ENCODE results near the gene MPRIP. TPM values are rescaled to one million over a fixed set of nuclear protein-coding genes. Genes with fewer than 3 reads are reported as not detected.
A peak's percentile ranks its signal among the peaks of the same experiment; 100 is the strongest.

Gene MPRIP
- total RNA-seq, 2 donors from 2014 or later: 204 to 207 TPM

DNA sequence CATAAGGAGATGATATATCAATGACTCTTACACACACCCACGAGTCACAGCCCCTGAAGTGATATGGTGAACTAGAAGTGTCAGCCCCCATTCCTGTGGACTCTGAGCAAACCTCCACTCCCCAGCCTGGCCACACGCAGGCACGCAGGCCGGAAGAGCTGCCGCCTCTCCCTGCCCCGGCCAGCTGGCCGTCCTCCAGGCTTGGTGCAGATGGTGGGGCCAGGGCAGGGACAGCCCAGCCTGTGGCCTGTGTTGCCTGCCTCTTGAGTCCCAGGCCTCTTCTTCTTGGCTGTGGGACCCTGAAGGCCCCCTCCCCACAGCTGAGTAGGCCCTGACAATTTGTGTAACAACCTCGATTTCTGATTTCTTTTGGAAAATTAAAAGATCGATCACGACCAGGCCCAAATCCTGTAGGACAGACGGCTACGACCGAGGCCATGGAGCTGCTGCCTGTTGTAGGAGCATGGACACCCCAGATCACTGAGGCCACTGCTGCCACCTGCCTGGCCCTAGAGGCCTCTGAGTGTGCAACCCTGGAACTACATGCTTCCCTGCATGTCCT is 10.0 kb upstream of the MPRIP start:
- Mint-ChIP-seq H3K9me3 (no peaks in the 10 kb centered on the region), H3K36me3 (ENCODE audit: low read depth) (no peaks in the 10 kb centered on the region), H3K27me3 (no peaks in the 10 kb centered on the region), H3K4me3 (no peak overlapping the region), H3K4me1 (no peaks in the 10 kb centered on the region), H3K27ac (no peak overlapping the region)
- no peak for ATAC-seq (replicated peaks)

DNA sequence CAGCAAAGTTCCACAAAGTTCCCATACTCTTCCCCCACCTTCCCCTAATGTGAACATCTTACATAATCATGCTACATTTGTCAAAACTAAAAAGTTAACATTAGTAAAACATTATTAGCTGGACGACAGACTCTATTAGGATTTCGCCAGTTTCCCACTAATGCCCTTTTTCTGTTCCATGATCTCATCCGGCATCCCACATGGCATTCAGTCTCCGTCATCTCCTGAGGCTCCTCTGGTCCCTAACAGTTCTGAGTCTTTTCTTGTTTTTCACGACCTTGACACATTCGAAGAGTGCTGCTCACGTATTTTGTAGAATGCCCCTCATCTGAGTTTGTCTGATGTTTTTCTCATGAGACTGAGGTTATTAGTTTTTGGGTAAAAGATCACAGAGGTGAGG is 8.8 kb upstream of the MPRIP start:
- no peak for ATAC-seq (replicated peaks)
- no peaks in the 10 kb centered on the region for H3K9me3 Mint-ChIP-seq
- no peak overlapping the region for H3K4me3 Mint-ChIP-seq
- H3K36me3 Mint-ChIP-seq (ENCODE audit: low read depth): no peaks in the 10 kb centered on the region
- H3K27ac Mint-ChIP-seq: no peak overlapping the region
- no peaks in the 10 kb centered on the region for H3K4me1 Mint-ChIP-seq
- H3K27me3 Mint-ChIP-seq: no peaks in the 10 kb centered on the region

DNA sequence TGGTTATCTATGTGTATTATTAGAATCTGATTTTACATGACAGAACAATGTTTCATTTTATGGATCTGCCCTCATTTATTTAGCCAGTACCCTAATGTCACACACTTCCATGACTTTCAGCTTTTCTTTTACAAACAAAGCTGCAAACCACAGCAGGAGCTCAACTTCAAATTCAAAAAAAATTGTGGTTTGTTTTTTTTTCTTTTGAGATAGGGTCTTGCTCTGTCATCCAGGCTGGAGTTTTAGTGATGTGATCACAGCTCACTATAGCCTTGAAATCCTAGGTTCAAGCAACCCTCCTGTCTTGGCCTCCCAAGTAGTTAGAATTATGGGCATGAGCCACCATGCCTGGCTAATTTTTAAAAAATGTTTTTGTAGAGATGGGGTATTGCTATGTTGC is 8.2 kb upstream of the MPRIP start:
- Mint-ChIP-seq H3K27me3 (no peaks in the 10 kb centered on the region), H3K4me1 (no peaks in the 10 kb centered on the region), H3K9me3 (no peaks in the 10 kb centered on the region), H3K27ac (no peak overlapping the region), H3K4me3 (no peak overlapping the region), H3K36me3 (ENCODE audit: low read depth) (no peaks in the 10 kb centered on the region)
- no peak for ATAC-seq (replicated peaks)

DNA sequence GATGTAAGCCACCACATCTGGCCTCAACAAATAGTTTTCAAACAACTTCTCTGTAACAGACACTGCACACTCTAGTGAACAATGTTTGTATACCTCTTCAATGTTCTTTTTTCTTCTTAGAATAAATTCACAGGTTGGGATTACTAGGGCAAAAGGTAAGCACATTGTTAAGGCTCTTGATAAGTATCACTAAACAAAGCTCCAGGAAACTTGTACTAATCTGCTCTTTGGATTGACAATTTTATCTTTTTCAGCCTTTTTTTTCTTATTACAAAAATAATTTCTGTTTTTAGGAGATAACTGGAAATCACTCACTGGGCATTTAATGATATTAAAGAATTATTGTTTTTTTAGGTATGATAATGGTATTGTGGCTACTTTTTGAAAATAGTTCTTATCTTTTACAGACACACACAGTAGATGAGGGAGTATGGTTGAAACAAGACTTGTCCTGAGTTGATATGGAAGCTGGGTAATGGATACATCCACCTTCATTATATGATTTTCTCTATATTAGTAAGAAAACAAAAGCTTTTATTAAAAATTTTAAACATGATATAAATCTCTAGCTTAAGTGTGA is 7.7 kb upstream of the MPRIP start:
- H3K4me1 Mint-ChIP-seq: no peaks in the 10 kb centered on the region
- H3K27me3 Mint-ChIP-seq: no peaks in the 10 kb centered on the region
- H3K27ac Mint-ChIP-seq: no peak overlapping the region
- ATAC-seq (replicated peaks): no peak
- H3K9me3 Mint-ChIP-seq: no peaks in the 10 kb centered on the region
- no peak overlapping the region for H3K4me3 Mint-ChIP-seq
- H3K36me3 Mint-ChIP-seq (ENCODE audit: low read depth): no peaks in the 10 kb centered on the region

DNA sequence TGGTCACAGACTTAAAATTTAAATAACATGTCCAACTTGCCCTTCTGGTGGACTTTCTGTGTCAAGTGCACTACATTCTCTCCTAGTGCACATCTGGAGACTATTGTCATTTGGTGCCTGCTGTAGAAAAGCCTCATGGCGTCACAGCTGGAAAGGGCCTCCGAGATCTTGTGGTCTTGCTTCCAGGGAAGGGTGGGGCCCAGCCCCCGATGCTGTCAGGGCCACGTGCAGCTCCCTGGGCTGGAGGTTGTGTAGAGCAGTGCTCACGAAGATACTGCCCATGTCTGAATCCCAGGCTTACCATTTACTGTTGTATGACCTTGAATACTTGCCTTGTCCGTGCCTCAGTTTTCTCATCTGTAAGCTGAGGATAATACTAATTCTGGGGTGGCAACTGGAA is 6.8 kb upstream of the MPRIP start:
- no peaks in the 10 kb centered on the region for H3K4me1 Mint-ChIP-seq
- H3K27ac Mint-ChIP-seq: no peak overlapping the region
- no peaks in the 10 kb centered on the region for H3K27me3 Mint-ChIP-seq

DNA sequence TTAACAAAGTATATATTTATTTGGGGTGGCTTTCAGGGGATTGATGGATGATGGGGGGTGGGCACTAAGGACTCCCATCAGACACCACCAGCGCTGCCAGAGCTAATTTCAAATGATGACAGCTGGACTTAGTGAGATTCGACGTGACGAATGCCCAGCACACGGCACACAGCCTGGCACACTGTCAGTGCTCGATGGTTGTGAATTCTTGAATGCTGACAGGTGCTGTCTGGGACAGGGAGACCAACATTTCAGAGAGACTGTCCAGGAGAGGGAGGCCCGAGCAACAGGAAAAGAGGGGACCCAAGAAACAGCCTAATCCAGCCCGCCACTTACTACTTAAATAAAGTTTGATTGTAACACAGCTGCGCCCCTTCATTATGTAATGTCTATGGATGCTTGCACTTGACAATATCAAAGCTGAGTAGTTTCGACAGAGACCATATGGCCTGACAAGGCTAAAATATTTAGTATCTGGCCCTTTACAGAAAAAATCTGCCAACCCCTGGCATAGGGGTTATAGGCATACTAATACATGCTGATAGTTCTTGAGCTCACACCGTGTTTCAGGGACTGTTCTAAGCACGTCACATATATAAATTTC is 6.2 kb upstream of the MPRIP start:
- Mint-ChIP-seq H3K4me1 (peaks cover under 1% of the 10 kb centered on the region), H3K9me3 (no peaks in the 10 kb centered on the region), H3K27me3 (no peaks in the 10 kb centered on the region), H3K36me3 (ENCODE audit: low read depth) (no peaks in the 10 kb centered on the region), H3K27ac (no peak overlapping the region), H3K4me3 (no peak overlapping the region)
- ATAC-seq (replicated peaks): no peak

More for the DNA sequence above, 6.8 kb upstream of the MPRIP start:
- Mint-ChIP-seq H3K9me3 (no peaks in the 10 kb centered on the region), H3K36me3 (ENCODE audit: low read depth) (no peaks in the 10 kb centered on the region), H3K4me3 (no peak overlapping the region)
- no peak for ATAC-seq (replicated peaks)

DNA sequence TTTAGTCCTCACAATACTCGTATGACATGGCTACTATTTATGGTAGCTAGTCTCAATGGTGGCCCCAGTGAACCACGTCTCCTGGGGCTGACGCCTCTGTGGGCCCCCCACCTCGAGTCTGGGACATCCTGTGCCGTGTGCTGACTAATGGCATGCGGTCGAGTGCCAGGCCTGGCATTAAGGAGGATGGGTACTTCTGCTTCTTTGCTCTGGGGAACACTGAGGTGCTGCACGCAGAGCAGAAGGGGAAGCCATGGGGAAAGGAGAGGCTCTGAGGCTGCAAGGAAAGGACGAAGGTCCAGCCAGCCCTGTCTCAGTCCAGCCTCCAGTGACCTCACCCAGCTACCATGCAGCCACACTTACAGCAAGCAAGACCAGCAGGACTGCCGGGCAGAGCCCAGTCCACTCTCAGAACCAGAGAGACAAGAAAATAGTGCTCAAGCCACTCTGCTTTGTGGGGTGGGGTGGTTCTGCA is 5.7 kb upstream of the MPRIP start:
- no peak overlapping the region for H3K4me3 Mint-ChIP-seq
- H3K4me1 Mint-ChIP-seq: peaks cover 6% of the 10 kb centered on the region

DNA sequence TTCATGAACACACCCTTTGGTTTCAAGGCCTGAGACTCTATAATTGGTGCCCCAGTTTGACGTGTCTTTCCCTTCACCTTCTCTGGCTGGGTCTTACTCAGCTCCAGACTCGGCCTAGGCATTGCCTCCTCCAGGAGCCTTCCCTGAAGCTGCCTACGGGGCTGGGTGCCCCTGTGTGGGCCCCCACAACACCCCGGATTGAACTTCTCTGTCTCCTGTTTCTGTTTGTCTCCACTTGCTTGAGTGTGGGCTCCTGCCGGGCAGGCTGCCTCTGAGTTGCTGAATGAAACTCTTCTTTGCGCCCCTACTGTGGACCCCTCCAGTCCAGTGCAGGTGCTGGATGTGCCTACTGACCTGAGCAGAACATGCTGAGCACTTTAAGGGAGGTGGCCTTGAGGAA is 2.3 kb upstream of the MPRIP start:
- peaks cover 21% of the 10 kb centered on the region for H3K4me1 Mint-ChIP-seq
- H3K4me3 Mint-ChIP-seq: no peak overlapping the region
- H3K9me3 Mint-ChIP-seq: no peaks in the 10 kb centered on the region
- ATAC-seq (replicated peaks): no peak
- peak overlapping the region; percentile 32 for H3K27ac Mint-ChIP-seq
- peaks cover 7% of the 10 kb centered on the region for H3K36me3 Mint-ChIP-seq (ENCODE audit: low read depth)
- no peaks in the 10 kb centered on the region for H3K27me3 Mint-ChIP-seq

More for the DNA sequence above, 5.7 kb upstream of the MPRIP start:
- no peaks in the 10 kb centered on the region for H3K9me3 Mint-ChIP-seq
- no peak for ATAC-seq (replicated peaks)
- no peaks in the 10 kb centered on the region for H3K36me3 Mint-ChIP-seq (ENCODE audit: low read depth)
- no peaks in the 10 kb centered on the region for H3K27me3 Mint-ChIP-seq
- no peak overlapping the region for H3K27ac Mint-ChIP-seq

DNA sequence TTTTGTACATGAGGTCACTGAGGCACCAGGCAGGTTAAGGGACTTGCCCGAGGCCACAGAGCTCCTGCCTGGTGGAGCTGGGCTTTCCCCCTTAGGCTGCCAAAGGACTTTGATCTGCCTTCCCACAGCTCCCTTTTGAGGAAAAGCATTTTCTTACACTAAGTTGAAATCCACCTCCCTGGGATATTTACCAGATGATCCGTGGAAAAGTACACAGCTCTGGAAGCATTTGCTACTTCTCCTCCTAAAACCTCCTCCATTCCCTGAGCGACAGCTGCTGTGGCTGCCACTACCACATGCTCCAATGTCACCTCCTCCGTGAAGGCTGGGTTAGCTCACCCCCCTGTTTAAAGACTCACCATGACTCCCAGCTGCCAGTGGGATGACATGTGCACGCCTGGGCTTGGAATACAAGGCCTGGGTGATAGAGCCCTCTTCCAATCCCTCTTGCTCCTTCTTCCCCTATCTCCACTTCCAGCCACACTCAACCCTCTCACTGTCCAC is 1.2 kb upstream of the MPRIP start:
- H3K36me3 Mint-ChIP-seq (ENCODE audit: low read depth): peaks cover 7% of the 10 kb centered on the region
- peak overlapping the region; percentile 69 for H3K4me3 Mint-ChIP-seq
- H3K27ac Mint-ChIP-seq: peak overlapping the region; percentile 4
- H3K27me3 Mint-ChIP-seq: no peaks in the 10 kb centered on the region
- ATAC-seq (replicated peaks): no peak
- peaks cover 29% of the 10 kb centered on the region for H3K4me1 Mint-ChIP-seq
- no peaks in the 10 kb centered on the region for H3K9me3 Mint-ChIP-seq

DNA sequence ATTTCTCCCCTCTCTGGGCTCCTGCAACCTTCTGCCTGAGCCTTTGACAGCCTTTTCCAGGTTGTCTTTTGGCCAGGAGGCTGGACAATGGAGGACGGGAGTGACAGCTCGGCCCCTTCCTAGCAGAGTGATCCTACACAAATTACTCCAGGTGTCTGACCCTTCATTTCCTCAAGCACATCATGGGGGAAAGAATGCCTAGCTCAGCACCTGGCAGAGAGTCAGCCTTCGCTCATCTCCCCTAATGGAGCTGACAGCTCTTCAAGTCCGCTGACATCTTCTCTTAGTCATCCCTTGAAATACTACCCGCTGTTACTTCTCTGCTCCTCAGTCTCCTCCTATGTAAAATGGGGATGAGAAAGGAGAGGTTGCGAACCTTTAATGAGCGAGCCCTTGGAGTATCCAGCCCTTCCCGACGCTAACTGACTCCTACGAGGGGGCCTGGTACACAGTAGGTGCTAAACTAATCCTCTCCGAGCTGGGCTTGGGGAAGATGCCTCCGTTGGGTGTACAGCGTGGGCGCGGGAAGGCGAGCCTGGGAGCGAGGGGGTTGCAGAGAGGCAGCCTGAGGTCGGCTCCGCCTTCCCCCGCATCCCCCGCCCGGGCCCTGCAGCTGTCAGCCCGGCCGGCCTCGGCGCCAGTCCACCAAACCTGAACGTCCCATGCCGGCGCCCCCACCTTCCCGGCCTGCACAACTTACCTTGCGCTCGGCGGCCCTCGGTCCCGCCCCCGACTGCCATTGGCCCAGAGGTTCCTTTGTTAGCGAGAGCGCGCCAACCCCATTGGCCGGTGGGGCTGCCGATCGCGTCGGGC is 480 bp upstream of the MPRIP start:
- peak overlapping the region; percentile 4 for H3K27ac Mint-ChIP-seq

DNA sequence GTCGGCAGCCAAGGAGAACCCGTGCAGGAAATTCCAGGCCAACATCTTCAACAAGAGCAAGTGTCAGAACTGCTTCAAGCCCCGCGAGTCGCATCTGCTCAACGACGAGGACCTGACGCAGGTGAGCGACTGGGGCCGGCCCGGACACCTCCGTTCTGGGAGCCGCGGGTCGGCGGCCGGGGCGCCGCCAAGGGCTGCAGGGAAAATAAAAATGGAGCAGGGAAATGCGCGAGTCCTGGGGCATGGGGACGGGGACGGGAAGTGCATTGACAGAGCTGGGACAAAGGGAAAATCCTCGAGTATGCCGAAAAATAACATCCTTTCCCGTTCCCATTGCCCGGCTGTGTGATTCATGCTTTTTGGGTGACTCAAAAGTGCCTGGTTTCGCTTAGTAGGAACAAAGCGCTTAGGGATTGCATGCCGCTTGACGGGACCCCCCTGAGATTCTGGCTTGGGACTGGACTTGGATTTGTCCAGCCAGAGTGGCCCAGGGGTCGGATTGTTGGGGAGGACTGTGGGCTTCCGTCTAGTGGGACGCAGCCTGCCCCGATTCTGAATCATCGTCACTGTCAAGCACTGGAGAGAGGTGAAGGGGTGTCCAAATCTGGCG is 699 bp downstream of the MPRIP start:
- H3K36me3 Mint-ChIP-seq (ENCODE audit: low read depth): peaks cover 7% of the 10 kb centered on the region
- H3K4me1 Mint-ChIP-seq: peaks cover 40% of the 10 kb centered on the region
- peak overlapping the region; percentile 82 for H3K27ac Mint-ChIP-seq
- peak; percentile 8 for ATAC-seq (replicated peaks)
- peak overlapping the region; percentile 87 for H3K4me3 Mint-ChIP-seq
- no peaks in the 10 kb centered on the region for H3K27me3 Mint-ChIP-seq
- H3K9me3 Mint-ChIP-seq: no peaks in the 10 kb centered on the region

More for the DNA sequence above, 480 bp upstream of the MPRIP start:
- Mint-ChIP-seq H3K4me3 (peak overlapping the region; percentile 69), H3K27me3 (no peaks in the 10 kb centered on the region), H3K9me3 (no peaks in the 10 kb centered on the region), H3K4me1 (peaks cover 31% of the 10 kb centered on the region), H3K36me3 (ENCODE audit: low read depth) (peaks cover 7% of the 10 kb centered on the region)
- ATAC-seq (replicated peaks): peak; percentile 97

DNA sequence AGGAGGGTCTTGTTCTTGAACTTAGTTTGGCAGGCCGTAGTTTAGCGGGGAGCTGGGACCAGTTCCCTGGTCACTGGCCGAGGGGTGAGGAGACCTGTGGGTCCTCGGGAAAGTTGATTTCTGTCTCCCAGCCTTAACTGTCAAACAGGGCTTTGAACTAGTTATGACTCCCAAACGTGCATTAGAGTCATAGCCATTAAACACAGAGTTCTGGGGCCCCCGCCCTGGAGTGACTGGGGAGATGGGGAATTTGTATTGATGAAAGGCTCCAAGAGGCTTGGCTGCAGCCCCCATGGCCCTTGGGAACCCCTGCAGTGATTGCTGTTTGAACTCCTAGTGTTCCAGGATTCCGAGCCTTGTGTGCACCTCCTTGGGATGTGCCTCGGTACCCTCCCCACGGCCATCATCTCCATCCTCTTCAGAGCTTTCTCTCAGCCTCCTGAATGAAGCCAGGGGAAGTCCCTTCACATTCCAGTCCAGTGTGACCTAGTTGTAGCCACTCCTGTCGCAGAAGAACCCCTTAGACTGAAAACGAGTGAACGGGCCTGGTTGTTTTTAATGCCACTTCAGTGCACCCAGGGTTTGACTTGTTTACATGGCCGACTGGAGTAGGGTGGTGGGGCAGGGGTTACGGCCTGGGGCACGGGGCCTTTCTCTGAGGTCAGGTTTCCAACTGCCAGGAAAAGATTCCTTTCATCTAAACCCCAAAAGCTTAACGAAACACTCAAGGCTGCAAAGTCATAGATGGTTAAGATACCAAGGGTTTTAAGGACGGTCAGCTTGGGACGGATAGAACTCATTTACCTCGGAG is 1.4 kb downstream of the MPRIP start:
- no peak for ATAC-seq (replicated peaks)
- H3K4me3 Mint-ChIP-seq: peak overlapping the region; percentile 87
- peaks cover 45% of the 10 kb centered on the region for H3K4me1 Mint-ChIP-seq
- peaks cover 7% of the 10 kb centered on the region for H3K36me3 Mint-ChIP-seq (ENCODE audit: low read depth)
- peak overlapping the region; percentile 82 for H3K27ac Mint-ChIP-seq
- H3K9me3 Mint-ChIP-seq: no peaks in the 10 kb centered on the region
- no peaks in the 10 kb centered on the region for H3K27me3 Mint-ChIP-seq

DNA sequence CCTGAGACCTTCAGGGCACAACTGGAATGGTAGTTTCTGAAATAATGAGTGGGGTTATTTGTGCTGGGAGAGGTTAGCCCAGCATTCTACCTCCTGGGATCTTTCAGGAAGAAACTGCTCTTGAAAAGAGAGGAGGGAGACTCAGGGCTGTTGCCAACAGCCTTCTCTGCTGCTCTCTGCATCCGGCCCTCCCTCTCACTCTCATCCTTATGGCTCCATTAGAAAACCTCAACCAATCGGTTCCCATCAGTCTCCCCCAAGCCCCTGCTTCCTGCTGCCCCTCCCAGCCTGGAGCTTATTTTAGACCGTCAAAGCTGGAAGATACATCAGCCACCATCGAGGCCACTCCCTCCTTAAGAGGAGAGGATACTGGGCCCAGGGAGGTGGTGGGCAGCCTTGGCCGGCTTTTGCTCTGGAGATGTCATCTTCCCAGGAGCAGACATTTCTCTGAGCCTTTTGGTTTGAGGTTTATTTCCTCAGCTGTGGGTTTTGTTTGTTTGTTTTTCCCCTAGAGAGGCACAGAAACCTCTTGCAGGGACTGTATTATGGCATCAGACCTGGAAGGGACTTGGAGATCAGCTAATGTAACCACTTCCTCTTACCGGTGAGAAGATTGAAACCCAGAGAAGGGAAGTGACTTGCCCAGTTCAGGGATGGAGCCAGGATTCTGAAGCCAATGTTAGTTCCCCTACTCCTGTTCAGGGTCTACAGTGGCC is 2.7 kb downstream of the MPRIP start:
- no peak for ATAC-seq (replicated peaks)
- Mint-ChIP-seq H3K9me3 (no peaks in the 10 kb centered on the region), H3K4me3 (peak overlapping the region; percentile 87), H3K36me3 (ENCODE audit: low read depth) (peaks cover 7% of the 10 kb centered on the region), H3K27ac (peak overlapping the region; percentile 82), H3K4me1 (peaks cover 49% of the 10 kb centered on the region), H3K27me3 (no peaks in the 10 kb centered on the region)

Data from activated T-helper 17 cell treated with anti-CD3 and anti-CD28 coated beads, Interleukin-2, amount 50 U/mL, for 72 hours (primary cell).